GM19023 (cell line): Measurements from ENCODE around the gene CSRP1.
"Not testable (repeated sequence)": the region's sequence is repeated elsewhere in the genome, so short reads cannot be mapped to it uniquely, and the experiment has no call there.

Source experiments
- ATAC-seq: cut with Tn5 transposase; IDR thresholded peaks from one replicate; pipeline ENCODE4 v1.9.1; 2021; ENCODE audit warnings: mild to moderate bottlenecking, moderate library complexity; ENCODE audit not compliant: unreplicated experiment

Gene CSRP1

GRCh38 chr1:201499795-201500669 lies 6.9 kb downstream of the CSRP1 start:
- ATAC-seq, result no peak

GRCh38 chr1:201499191-201499590 lies 7.7 kb downstream of the CSRP1 start:
- no peak for ATAC-seq

GRCh38 chr1:201498621-201499020 lies 8.3 kb downstream of the CSRP1 start:
- no peak for ATAC-seq

DNA sequence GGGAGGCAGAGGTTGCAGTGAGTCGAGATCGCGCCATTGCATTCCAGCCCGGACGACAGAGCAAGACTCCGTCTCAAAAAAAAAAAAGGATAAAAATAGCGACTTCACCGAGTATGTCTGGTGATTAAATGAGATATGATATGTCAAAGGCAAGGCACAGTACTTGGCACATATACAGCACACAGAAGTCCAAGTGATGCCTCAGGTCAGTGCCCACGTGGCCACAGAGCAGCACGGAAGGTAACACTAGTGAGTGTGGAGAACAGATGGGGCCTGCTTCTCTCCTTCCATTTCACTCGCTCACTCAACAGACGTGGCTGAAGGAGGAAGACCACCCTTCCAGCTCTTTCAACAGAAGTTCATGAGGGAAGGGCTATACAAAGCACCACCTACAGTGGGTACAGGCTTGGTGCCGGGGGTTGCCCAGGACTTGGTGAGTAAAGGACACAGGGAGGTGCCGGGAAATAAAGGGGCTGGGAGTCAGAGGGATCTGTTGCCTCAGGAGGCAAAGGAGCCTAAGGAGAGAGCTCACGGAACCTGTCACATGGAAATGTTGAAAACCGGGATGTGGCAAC lies 8.9 kb downstream of the CSRP1 start:
- no peak for ATAC-seq

- no peak for ATAC-seq
These were observed 10.6 kb downstream of the CSRP1 start for GRCh38 chr1:201496296-201496690.

- ATAC-seq, result no peak
These were observed 11.2 kb downstream of the CSRP1 start for GRCh38 chr1:201495551-201496295.

DNA sequence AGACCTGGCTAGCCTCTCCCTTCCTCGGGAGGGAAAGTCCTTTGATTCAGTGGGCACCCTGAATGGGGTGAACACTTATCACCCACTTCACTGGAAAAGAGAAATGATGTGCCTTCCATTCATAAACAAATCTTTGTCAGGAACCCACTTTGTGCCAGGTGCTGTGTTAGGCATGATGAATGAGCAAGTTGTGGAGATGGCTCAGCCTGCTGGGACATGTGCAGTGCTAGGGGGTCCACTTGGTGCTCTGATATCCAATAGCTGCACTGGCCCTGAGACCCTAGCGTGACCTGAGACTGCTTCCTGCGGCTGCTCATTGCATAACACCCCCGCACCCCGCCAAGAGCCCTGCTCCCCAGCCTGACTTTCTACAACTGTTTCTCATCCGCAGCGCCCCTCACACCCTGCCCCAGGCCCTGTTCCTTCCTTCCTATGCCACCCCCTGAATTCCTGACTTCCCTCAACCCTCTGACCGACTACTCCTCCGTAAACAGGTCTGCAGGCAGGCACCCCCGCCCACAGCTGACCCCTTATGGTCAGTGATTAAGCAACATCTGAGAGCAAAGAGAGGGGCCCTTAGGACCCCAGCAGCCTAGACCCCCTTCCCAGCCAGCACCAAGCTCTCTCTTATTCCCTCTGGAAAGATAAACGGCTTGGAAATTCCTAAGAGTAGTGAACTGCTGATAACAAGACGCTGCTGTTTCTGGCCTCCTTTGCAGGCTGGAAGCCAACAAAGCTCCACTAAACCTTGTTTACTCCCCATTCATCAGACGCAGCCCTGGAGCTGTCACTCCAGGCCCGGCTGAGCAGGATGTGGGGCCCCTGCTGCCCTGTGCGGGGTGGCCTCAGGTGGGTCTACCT lies 12.9 kb downstream of the CSRP1 start:
- no peak for ATAC-seq

- ATAC-seq, result not testable (repeated sequence)
These were observed 13.8 kb downstream of the CSRP1 start for GRCh38 chr1:201493026-201493656.

- ATAC-seq, result no peak
These were observed 14.9 kb downstream of the CSRP1 start for GRCh38 chr1:201491896-201492511.

GRCh38 chr1:201490708-201491131 lies 16.2 kb downstream of the CSRP1 start:
- no peak for ATAC-seq

DNA sequence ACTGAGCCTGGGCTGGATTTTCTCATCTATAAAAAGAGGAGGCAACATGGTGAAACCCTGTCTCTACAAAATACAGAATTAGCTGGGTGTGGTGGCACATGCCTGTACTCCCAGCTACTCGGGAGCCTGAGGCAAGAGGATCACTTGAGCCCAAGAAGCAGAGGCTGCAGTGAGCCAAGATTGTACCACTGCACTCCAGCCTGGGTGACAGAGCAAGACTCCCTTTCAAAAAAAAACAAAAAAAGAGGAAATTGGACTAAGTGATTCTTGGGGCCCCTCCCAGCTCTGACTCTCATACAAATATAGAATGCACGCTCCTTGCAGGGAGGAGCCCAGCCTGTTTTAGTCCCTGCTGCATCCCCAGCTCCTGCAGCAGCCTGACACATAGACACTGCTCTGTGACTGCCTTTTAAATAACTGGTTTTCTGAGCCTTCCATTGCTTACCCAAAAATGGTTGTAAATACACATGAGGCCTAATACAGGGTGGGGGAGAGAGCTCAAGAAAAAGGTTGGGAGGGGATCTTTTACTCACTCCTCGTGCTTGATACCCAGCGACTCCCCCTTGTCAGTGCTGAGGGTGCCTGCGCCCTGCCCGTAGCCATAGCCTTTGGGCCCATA lies 17.2 kb downstream of the CSRP1 start:
- ATAC-seq, result no peak

DNA sequence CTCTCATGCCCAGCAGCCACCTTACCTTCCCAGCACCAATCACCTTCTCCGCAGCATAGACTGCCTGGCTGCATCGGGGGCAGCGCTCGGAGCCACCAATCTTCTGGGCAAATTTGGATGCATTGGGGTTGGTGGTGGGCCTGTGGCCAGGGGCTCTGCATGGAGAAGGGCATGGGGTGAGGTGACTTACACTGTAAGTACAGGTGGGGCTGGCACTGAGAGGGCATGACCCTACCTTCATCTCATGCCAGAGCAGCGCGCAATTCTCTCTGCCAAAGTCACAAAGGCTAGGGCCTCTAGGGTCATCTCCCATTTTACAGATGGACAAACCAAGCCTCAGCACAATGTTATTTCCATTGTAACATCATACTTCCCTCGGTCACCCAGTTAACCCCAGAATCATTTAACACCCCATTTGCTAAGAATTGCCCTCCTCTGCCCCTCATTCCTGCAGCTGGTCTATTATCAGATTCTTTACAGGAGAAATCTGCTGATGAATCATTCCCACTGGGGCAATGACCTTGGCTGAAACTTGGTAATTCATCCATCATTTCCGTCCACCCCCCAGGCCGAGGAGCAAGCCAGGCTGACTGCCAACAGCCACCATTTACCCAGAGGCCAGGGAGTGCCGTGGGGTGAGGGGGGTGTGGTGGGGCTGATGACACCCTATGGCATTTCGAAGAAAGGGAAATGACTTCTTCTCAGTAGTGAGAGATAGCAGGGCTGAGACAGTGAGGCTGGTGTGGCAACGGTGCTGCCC lies 17.9 kb downstream of the CSRP1 start:
- ATAC-seq, result no peak

DNA sequence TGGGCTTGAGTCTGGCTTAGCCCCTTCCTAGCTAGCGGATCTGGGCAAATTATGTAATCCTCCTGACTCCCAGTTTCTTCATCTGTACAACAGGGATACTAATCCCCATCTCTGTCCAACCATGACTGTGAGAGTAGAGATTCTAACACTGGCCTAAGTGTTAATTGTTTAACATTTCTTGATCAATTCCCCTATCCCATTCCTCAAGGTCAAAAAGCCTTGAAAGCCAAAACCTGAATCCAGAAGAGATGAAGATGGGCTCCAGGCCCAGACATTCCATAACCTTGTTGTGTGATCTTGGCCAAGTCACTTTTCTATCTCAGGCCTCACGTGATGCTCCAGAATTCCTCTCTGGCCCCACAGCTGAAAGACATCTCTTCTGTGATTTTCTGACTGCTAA lies 19.2 kb downstream of the CSRP1 start:
- no peak for ATAC-seq

GRCh38 chr1:201486187-201486586 lies 20.7 kb downstream of the CSRP1 start:
- ATAC-seq, result no peak

GRCh38 chr1:201485184-201485774 lies 21.6 kb downstream of the CSRP1 start:
- no peak for ATAC-seq

DNA sequence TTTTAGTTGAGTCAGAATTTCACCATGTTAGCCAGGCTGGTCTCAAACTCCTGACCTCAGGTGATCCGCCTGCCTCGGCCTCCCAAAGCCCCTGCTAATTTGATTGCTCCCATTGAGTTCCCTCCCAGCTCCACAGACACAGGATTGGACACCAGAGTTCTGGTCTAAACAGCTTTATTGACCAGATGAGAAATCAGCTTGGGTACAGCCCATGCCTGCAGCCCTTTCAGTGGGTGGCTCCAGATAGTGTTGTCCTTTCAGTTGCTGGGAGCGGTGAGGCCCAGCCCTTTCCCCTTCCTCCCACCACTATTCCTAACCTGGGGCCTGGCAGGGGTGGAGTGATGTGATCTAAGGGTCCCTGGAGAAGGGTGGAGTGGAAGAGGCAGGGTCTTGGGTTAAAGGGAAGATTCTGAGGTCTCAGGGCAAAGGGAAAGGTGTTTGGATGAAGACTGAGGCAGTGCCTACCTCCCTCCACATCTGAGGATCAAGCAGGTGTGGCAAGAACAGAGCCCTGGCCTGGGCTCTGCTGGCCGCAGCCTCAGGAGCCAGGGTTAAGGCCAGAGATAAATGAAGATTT lies 23.5 kb downstream of the CSRP1 start:
- ATAC-seq, result no peak

- ATAC-seq, result peak; percentile 37
These were observed 24.2 kb downstream of the CSRP1 start for GRCh38 chr1:201482755-201483154.
